GM23338 (cell line): ENCODE measurements around the gene UNK. TPM values are rescaled to one million over a fixed set of nuclear protein-coding genes. Genes with fewer than 3 reads are reported as not detected.

Experiments used
- ATAC-seq: fragments of 200-7000 bp; cut with Tn5 transposase; 3 replicates; pipeline ENCODE4 v1.9.1; 2020
- DNase-seq: peaks from one replicate; pipeline ENCODE4 v3.0.0-alpha.2; 2015; ENCODE audit warnings: low spot score
- H2AFZ ChIP-seq: fragments of 200-600 bp; sonication (generic); 2 replicates; pipeline ENCODE4 v1.8.0; 2016; ENCODE audit warnings: antibody characterized with exemption, mild to moderate bottlenecking, moderate library complexity
- H3F3A ChIP-seq: fragments of 200-600 bp; sonication (generic); replicated peaks from 2 replicates; pipeline ENCODE4 v1.8.0; 2017; ENCODE audit warnings: antibody characterized with exemption, mixed run types, low read depth
- H3K27ac ChIP-seq: fragments of 200-600 bp; sonication (generic); 2 replicates; pipeline ENCODE4 v1.6.1; 2016; ENCODE audit warnings: low read depth
- H3K27me3 ChIP-seq: fragments of 200-600 bp; sonication (generic); 2 replicates; pipeline ENCODE4 v1.8.0; 2016; ENCODE audit warnings: mild to moderate bottlenecking, mixed run types, moderate library complexity; ENCODE audit not compliant: insufficient read depth
- H3K36me3 ChIP-seq: fragments of 200-600 bp; sonication (generic); 2 replicates; pipeline ENCODE4 v1.8.0; 2016; ENCODE audit warnings: mild to moderate bottlenecking; ENCODE audit not compliant: insufficient read depth
- H3K4me1 ChIP-seq: fragments of 200-600 bp; sonication (generic); 2 replicates; pipeline ENCODE4 v1.8.0; 2016; ENCODE audit warnings: mild to moderate bottlenecking, moderate library complexity; ENCODE audit not compliant: insufficient read depth
- H3K4me2 ChIP-seq: fragments of 200-600 bp; sonication (generic); 2 replicates; pipeline ENCODE4 v1.7.1; 2017; ENCODE audit warnings: mixed run types
- H3K4me3 ChIP-seq: fragments of 200-600 bp; sonication (generic); 2 replicates; pipeline ENCODE4 v1.6.1; 2016; ENCODE audit warnings: mixed run types
- H3K79me2 ChIP-seq: fragments of 200-600 bp; sonication (generic); replicated peaks from 2 replicates; pipeline ENCODE4 v1.8.0; 2017; ENCODE audit warnings: mild to moderate bottlenecking; ENCODE audit not compliant: insufficient read depth
- H3K9me2 ChIP-seq: fragments of 200-600 bp; sonication (generic); 2 replicates; pipeline ENCODE4 v1.8.0; 2017; ENCODE audit not compliant: insufficient read depth
- H4K20me1 ChIP-seq: fragments of 200-600 bp; sonication (generic); replicated peaks from 2 replicates; pipeline ENCODE4 v1.8.0; 2017; ENCODE audit warnings: mild to moderate bottlenecking; ENCODE audit not compliant: insufficient read depth
- H3K27ac Mint-ChIP-seq: 2 replicates; pipeline ENCODE4 v1.8.0; 2020; ENCODE audit warnings: inconsistent platforms, mild to moderate bottlenecking, moderate library complexity, mixed read lengths
- H3K27me3 Mint-ChIP-seq: 3 replicates; pipeline ENCODE4 v1.8.0; 2022; ENCODE audit warnings: low read depth, mild to moderate bottlenecking, moderate library complexity, mixed read lengths, inconsistent platforms; ENCODE audit not compliant: insufficient read depth, poor library complexity
- H3K36me3 Mint-ChIP-seq: 3 replicates; pipeline ENCODE4 v1.8.0; 2021; ENCODE audit warnings: low read depth, mild to moderate bottlenecking, inconsistent platforms, moderate library complexity, mixed read lengths
- H3K4me1 Mint-ChIP-seq: 3 replicates; pipeline ENCODE4 v1.8.0; 2020; ENCODE audit warnings: mild to moderate bottlenecking, inconsistent platforms, mixed read lengths
- H3K4me3 Mint-ChIP-seq: 3 replicates; pipeline ENCODE4 v1.8.0; 2021; ENCODE audit warnings: moderate library complexity, mild to moderate bottlenecking, inconsistent platforms, mixed read lengths
- H3K9me3 Mint-ChIP-seq: 3 replicates; pipeline ENCODE4 v1.8.0; 2020; ENCODE audit warnings: moderate library complexity, mild to moderate bottlenecking, inconsistent platforms, mixed read lengths
- CREB1 ChIP-seq: fragments of 250-450 bp; sonication (Bioruptor Pico); IDR thresholded peaks from 2 replicates; pipeline ENCODE4 v1.5.0; 2020; ENCODE audit warnings: low read depth, mild to moderate bottlenecking, moderate library complexity
- CTCF ChIP-seq, 2 experiments: fragments of 200-600 bp in 1 of 2; sonication (generic) in 1 of 2; conservative IDR thresholded peaks; 2 replicates each; pipeline versions ENCODE4 v1.5.1 to v1.6.1; 2016 to 2017; ENCODE audit warnings: antibody characterized with exemption in 2 of 2, low read depth in 2 of 2, mild to moderate bottlenecking in 2 of 2, moderate library complexity in 1 of 2
- ETS1 ChIP-seq: IDR thresholded peaks from 2 replicates; pipeline ENCODE4 v1.6.1; 2016; ENCODE audit warnings: antibody characterized with exemption
- EZH2 ChIP-seq: fragments of 200-600 bp; sonication (generic); IDR thresholded peaks from one replicate; pipeline ENCODE4 v1.8.0; 2017; ENCODE audit warnings: antibody characterized with exemption, mild to moderate bottlenecking, low read depth; ENCODE audit not compliant: unreplicated experiment
- EZH2phosphoT487 ChIP-seq: fragments of 200-600 bp; sonication (generic); IDR thresholded peaks from one replicate; pipeline ENCODE4 v1.8.1; 2018; ENCODE audit warnings: antibody characterized with exemption; ENCODE audit not compliant: unreplicated experiment
- JUNB ChIP-seq: IDR thresholded peaks from one replicate; pipeline ENCODE4 v1.6.1; 2016; ENCODE audit warnings: antibody characterized with exemption; ENCODE audit not compliant: unreplicated experiment
- NANOG ChIP-seq: IDR thresholded peaks from 2 replicates; pipeline ENCODE4 v1.6.1; 2016; ENCODE audit warnings: antibody characterized with exemption, borderline replicate concordance
- POLR2AphosphoS5 ChIP-seq: IDR thresholded peaks from 2 replicates; pipeline ENCODE4 v1.6.1; 2016; ENCODE audit warnings: antibody characterized with exemption, low read depth
- STAT1 ChIP-seq: IDR thresholded peaks from one replicate; pipeline ENCODE4 v1.6.1; 2016; ENCODE audit warnings: antibody characterized with exemption; ENCODE audit not compliant: unreplicated experiment
- ZNF114 ChIP-seq: fragments of 250-450 bp; sonication (Bioruptor Pico); IDR thresholded peaks from 2 replicates; pipeline ENCODE4 v1.5.0; 2020; ENCODE audit warnings: mild to moderate bottlenecking, moderate library complexity
- ZNF331 ChIP-seq: fragments of 250-450 bp; sonication (Bioruptor Pico); IDR thresholded peaks from 2 replicates; pipeline ENCODE4 v1.5.0; 2020; ENCODE audit warnings: low read depth, mild to moderate bottlenecking, moderate library complexity
- ZNF462 ChIP-seq: fragments of 250-450 bp; sonication (Bioruptor Pico); IDR thresholded peaks from 2 replicates; pipeline ENCODE4 v1.5.0; 2020; ENCODE audit warnings: mild to moderate bottlenecking, moderate library complexity
- polyA plus RNA-seq: library from polyadenylated mRNA; unstranded; fragments of >200 nt; fragmentation: Nextera tagmentation; extraction: Ambion mirVana; gene quantifications from 2 replicates; pipeline ENCODE4 v1.2.1, GENCODE V29; 2016
- total RNA-seq: library from RNA; depleted of rRNA; stranded (reverse); fragments of >200 nt; shearing (Covaris generic); gene quantifications from 2 replicates; pipeline ENCODE4 v1.2.3, GENCODE V29; 2014
- TF ChIP-seq, protein P1 (sequence below): IDR thresholded peaks from one replicate; pipeline ENCODE4 v1.6.1; 2018; ENCODE audit warnings: antibody characterized with exemption; ENCODE audit not compliant: unreplicated experiment

Gene UNK
- total and polyA plus RNA-seq, 2 experiments from 2014 or later: 21.8 to 65.2 TPM

DNA sequence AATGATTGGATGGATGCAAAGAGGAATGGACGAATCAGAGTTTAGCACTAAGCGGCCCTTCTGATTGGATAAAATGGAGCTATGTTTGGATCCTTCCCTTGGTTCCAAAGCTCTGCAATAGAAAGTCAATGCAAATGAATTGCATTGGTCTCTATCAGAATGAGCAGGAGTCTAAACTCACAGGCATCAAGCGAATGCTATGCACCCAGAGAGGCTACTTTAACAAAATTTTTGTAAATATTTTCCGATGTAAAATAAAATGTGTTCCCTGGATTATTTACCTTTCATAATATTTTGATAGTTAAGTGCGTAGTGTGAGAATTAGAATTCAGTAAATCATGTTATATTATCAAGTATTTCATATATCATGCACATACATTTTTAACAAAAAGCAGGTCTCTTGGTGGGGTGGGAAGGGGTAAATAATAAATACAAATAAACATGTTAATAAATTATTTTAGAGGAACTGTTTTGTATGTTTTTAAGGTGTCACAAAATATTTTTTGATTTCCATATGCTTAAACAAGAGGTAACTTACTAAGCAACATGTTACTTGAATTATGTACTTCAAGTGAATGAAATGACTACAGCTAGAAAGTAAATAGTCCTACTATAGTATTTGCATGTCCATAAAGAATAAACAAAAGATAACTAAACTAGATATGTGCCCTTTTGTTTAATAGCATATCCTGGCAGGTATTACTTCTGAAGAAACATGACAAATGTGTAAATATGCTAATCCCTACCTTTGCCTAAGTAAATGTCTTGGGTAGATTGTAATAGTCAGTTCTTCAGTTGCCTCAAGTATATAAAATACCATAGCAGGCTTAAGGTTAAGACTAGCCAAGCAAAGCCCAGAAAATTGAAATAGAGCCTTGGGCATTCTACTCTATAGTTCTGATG lies 4.4 kb upstream of the UNK start:
- Histone ChIP-seq H4K20me1 (peaks cover 18% of the 10 kb centered on the region), H3K4me3 (no peak overlapping the region), H3K4me2 (no peak overlapping the region), H3K4me1 (peaks cover 17% of the 10 kb centered on the region), H3K27ac (no peak overlapping the region), H3K79me2 (peaks cover 25% of the 10 kb centered on the region), H3K36me3 (peaks cover 17% of the 10 kb centered on the region; the same call in 1 of the 2 replicates), H3K9me2 (no peaks in the 10 kb centered on the region), H2AFZ (no peak overlapping the region), H3F3A (peaks cover 27% of the 10 kb centered on the region), H3K27me3 (no peaks in the 10 kb centered on the region)
- H3K27ac Mint-ChIP-seq: no peak overlapping the region; the same call in 1 of the 2 replicates
- H3K4me3 Mint-ChIP-seq: peak overlapping the region; percentile 92
- H3K9me3 Mint-ChIP-seq: peaks cover 4% of the 10 kb centered on the region; the same call in 2 of the 3 replicates
- DNase-seq: no peak
- TF ChIP-seq STAT1 (no peak), CTCF (conservative IDR thresholded peaks at IDR 0.05; ENCODE audit: low read depth in 2 of 2) (no peak), EZH2phosphoT487 (no peak), ZNF331 (CRISPR knock-in tag) (no peak), CREB1 (CRISPR knock-in tag) (no peak), EZH2 (no peak), POLR2AphosphoS5 (no peak), NANOG (no peak), JUNB (no peak), ZNF462 (CRISPR knock-in tag) (no peak), ZNF114 (CRISPR knock-in tag) (no peak), ETS1 (no peak)
- TF ChIP-seq, protein P1, sequence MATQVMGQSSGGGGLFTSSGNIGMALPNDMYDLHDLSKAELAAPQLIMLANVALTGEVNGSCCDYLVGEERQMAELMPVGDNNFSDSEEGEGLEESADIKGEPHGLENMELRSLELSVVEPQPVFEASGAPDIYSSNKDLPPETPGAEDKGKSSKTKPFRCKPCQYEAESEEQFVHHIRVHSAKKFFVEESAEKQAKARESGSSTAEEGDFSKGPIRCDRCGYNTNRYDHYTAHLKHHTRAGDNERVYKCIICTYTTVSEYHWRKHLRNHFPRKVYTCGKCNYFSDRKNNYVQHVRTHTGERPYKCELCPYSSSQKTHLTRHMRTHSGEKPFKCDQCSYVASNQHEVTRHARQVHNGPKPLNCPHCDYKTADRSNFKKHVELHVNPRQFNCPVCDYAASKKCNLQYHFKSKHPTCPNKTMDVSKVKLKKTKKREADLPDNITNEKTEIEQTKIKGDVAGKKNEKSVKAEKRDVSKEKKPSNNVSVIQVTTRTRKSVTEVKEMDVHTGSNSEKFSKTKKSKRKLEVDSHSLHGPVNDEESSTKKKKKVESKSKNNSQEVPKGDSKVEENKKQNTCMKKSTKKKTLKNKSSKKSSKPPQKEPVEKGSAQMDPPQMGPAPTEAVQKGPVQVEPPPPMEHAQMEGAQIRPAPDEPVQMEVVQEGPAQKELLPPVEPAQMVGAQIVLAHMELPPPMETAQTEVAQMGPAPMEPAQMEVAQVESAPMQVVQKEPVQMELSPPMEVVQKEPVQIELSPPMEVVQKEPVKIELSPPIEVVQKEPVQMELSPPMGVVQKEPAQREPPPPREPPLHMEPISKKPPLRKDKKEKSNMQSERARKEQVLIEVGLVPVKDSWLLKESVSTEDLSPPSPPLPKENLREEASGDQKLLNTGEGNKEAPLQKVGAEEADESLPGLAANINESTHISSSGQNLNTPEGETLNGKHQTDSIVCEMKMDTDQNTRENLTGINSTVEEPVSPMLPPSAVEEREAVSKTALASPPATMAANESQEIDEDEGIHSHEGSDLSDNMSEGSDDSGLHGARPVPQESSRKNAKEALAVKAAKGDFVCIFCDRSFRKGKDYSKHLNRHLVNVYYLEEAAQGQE: no peak
- peaks cover 44% of the 10 kb centered on the region for H3K36me3 Mint-ChIP-seq
- H3K4me1 Mint-ChIP-seq: peaks cover 42% of the 10 kb centered on the region
- peaks cover 33% of the 10 kb centered on the region for H3K27me3 Mint-ChIP-seq
- ATAC-seq: no peak
